ENCODE results near the gene CAB39. TPM values are rescaled to one million over a fixed set of nuclear protein-coding genes. Genes with fewer than 3 reads are reported as not detected.

CAB39 gene
- total RNA-seq, 1 experiment from 2014 or later: 52.5 TPM

- Histone ChIP-seq H3K79me2 (ENCODE audit: low read length) (no peaks in the 10 kb centered on the region), H3K4me3 (ENCODE audit: low read length) (no peak overlapping the region), H3K9me3 (ENCODE audit: low read length) (peaks cover 12% of the 10 kb centered on the region; the same call in 1 of the 2 replicates), H3F3A (ENCODE audit: low read length, unreplicated experiment) (no peaks in the 10 kb centered on the region), H3K4me2 (ENCODE audit: low read length) (no peak overlapping the region), H3K27ac (ENCODE audit: low read length) (no peak overlapping the region), H3K36me3 (ENCODE audit: low read depth, low read length) (no peaks in the 10 kb centered on the region), H3K4me1 (ENCODE audit: insufficient read depth, low read length) (peaks cover 6% of the 10 kb centered on the region; the same call in 1 of the 2 replicates), H3K27me3 (ENCODE audit: low read length) (no peaks in the 10 kb centered on the region), H3K9ac (ENCODE audit: low read length) (no peak overlapping the region), H3K9me2 (replicated peaks; ENCODE audit: low read length) (no peaks in the 10 kb centered on the region), H4K20me1 (ENCODE audit: low read length) (no peaks in the 10 kb centered on the region; the same call in 1 of the 2 replicates), H2AFZ (ENCODE audit: low read length) (no peak overlapping the region)
- DNase-seq: no peak
- BruUV-seq (replicated peaks): no TSS peak
- TF ChIP-seq EZH2 (IDR thresholded peaks at IDR 0.05; ENCODE audit: low read length, unreplicated experiment) (no peak), EZH2phosphoT487 (IDR thresholded peaks at IDR 0.05; ENCODE audit: borderline replicate concordance, low read length) (no peak)
- TF ChIP-seq, protein P1, sequence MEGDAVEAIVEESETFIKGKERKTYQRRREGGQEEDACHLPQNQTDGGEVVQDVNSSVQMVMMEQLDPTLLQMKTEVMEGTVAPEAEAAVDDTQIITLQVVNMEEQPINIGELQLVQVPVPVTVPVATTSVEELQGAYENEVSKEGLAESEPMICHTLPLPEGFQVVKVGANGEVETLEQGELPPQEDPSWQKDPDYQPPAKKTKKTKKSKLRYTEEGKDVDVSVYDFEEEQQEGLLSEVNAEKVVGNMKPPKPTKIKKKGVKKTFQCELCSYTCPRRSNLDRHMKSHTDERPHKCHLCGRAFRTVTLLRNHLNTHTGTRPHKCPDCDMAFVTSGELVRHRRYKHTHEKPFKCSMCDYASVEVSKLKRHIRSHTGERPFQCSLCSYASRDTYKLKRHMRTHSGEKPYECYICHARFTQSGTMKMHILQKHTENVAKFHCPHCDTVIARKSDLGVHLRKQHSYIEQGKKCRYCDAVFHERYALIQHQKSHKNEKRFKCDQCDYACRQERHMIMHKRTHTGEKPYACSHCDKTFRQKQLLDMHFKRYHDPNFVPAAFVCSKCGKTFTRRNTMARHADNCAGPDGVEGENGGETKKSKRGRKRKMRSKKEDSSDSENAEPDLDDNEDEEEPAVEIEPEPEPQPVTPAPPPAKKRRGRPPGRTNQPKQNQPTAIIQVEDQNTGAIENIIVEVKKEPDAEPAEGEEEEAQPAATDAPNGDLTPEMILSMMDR (conservative IDR thresholded peaks at IDR 0.05; ENCODE audit: low read depth, low read length): no peak
- ChIA-PET POLR2A (ENCODE audit: unreplicated experiment) (no interaction called here), CTCF (no interaction called here)
- ATAC-seq: no peak
- intact Hi-C loops (cut with micrococcal nuclease): no loop called here
Measured at GRCh38 chr2:230861552-230862255, 149.1 kb downstream of the CAB39 start.

DNA sequence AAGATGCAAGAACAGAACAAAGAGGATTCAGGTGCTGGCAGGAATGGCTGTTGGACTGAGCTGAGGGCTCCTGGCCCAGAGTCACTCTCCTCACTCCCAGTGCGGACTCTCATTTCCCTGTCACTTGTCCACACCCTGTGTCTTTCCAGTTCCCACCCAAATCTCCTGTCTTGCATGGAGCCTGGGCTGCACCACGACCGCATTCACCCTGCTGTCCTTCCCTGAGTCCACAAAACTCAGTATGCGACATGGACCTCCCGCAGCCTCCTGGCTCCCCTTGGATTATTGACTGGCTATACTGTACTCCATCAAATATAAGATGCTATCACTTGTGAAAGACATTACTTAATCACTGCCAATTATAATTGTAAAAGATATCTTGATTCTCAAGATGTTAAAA lies 149.7 kb downstream of the CAB39 start:
- TF ChIP-seq EZH2 (IDR thresholded peaks at IDR 0.05; ENCODE audit: low read length, unreplicated experiment) (no peak), EZH2phosphoT487 (IDR thresholded peaks at IDR 0.05; ENCODE audit: borderline replicate concordance, low read length) (no peak)
- TF ChIP-seq, protein P1 (conservative IDR thresholded peaks at IDR 0.05; ENCODE audit: low read depth, low read length): no peak
- H3K36me3 ChIP-seq (ENCODE audit: low read depth, low read length): no peaks in the 10 kb centered on the region
- no peaks in the 10 kb centered on the region for H3F3A ChIP-seq (ENCODE audit: low read length, unreplicated experiment)
- no peaks in the 10 kb centered on the region for H3K27me3 ChIP-seq (ENCODE audit: low read length)
- ChIA-PET POLR2A (ENCODE audit: unreplicated experiment) (no interaction called here), CTCF (no interaction called here)
- H3K4me3 ChIP-seq (ENCODE audit: low read length): no peak overlapping the region
- no peak overlapping the region for H3K9ac ChIP-seq (ENCODE audit: low read length)
- no peak overlapping the region for H2AFZ ChIP-seq (ENCODE audit: low read length)
- peaks cover 12% of the 10 kb centered on the region for H3K4me1 ChIP-seq (ENCODE audit: insufficient read depth, low read length)
- ATAC-seq (no peak), DNase-seq (no peak)
- no peak overlapping the region for H3K27ac ChIP-seq (ENCODE audit: low read length)
- H3K9me3 ChIP-seq (ENCODE audit: low read length): peaks cover 12% of the 10 kb centered on the region; the same call in 1 of the 2 replicates
- no peak overlapping the region for H3K4me2 ChIP-seq (ENCODE audit: low read length)
- H3K9me2 ChIP-seq (replicated peaks; ENCODE audit: low read length): no peaks in the 10 kb centered on the region
- no peaks in the 10 kb centered on the region for H3K79me2 ChIP-seq (ENCODE audit: low read length)
- no TSS peak for BruUV-seq (replicated peaks)
- intact Hi-C loops (cut with micrococcal nuclease): no loop called here
- no peaks in the 10 kb centered on the region; the same call in 1 of the 2 replicates for H4K20me1 ChIP-seq (ENCODE audit: low read length)

- ChIA-PET POLR2A (ENCODE audit: unreplicated experiment) (no interaction called here), CTCF (no interaction called here)
Measured at GRCh38 chr2:230863031-230863430, 150.4 kb downstream of the CAB39 start.

More at GRCh38 chr2:230863031-230863430, 150.4 kb downstream of the CAB39 start:
- no peaks in the 10 kb centered on the region for H3K27me3 ChIP-seq (ENCODE audit: low read length)
- H3K4me1 ChIP-seq (ENCODE audit: insufficient read depth, low read length): peaks cover 12% of the 10 kb centered on the region
- no peak overlapping the region for H3K9ac ChIP-seq (ENCODE audit: low read length)
- ATAC-seq: no peak
- no peaks in the 10 kb centered on the region; the same call in 1 of the 2 replicates for H4K20me1 ChIP-seq (ENCODE audit: low read length)
- H3K4me3 ChIP-seq (ENCODE audit: low read length): no peak overlapping the region
- H2AFZ ChIP-seq (ENCODE audit: low read length): no peak overlapping the region
- H3K27ac ChIP-seq (ENCODE audit: low read length): no peak overlapping the region
- H3F3A ChIP-seq (ENCODE audit: low read length, unreplicated experiment): no peaks in the 10 kb centered on the region
- no TSS peak for BruUV-seq (replicated peaks)
- no peak for DNase-seq
- H3K36me3 ChIP-seq (ENCODE audit: low read depth, low read length): no peaks in the 10 kb centered on the region
- intact Hi-C loops (cut with micrococcal nuclease): no loop called here
- no peaks in the 10 kb centered on the region for H3K9me2 ChIP-seq (replicated peaks; ENCODE audit: low read length)
- H3K79me2 ChIP-seq (ENCODE audit: low read length): no peaks in the 10 kb centered on the region
- H3K4me2 ChIP-seq (ENCODE audit: low read length): no peak overlapping the region
- H3K9me3 ChIP-seq (ENCODE audit: low read length): peaks cover 12% of the 10 kb centered on the region; the same call in 1 of the 2 replicates
- TF ChIP-seq EZH2 (IDR thresholded peaks at IDR 0.05; ENCODE audit: low read length, unreplicated experiment) (no peak), EZH2phosphoT487 (IDR thresholded peaks at IDR 0.05; ENCODE audit: borderline replicate concordance, low read length) (no peak)
- TF ChIP-seq, protein P1 (conservative IDR thresholded peaks at IDR 0.05; ENCODE audit: low read depth, low read length): no peak

Measured in PC-3 (cell line).